GM19395 (cell line): ENCODE data around the gene OR1E1.
"Not testable (repeated sequence)": the region's sequence is repeated elsewhere in the genome, so short reads cannot be mapped to it uniquely, and the experiment has no call there.

Source experiments
- ATAC-seq: cut with Tn5 transposase; IDR thresholded peaks from one replicate; pipeline ENCODE4 v1.9.1; 2021; ENCODE audit warnings: mild to moderate bottlenecking, moderate library complexity; ENCODE audit not compliant: unreplicated experiment

The OR1E1 gene

DNA sequence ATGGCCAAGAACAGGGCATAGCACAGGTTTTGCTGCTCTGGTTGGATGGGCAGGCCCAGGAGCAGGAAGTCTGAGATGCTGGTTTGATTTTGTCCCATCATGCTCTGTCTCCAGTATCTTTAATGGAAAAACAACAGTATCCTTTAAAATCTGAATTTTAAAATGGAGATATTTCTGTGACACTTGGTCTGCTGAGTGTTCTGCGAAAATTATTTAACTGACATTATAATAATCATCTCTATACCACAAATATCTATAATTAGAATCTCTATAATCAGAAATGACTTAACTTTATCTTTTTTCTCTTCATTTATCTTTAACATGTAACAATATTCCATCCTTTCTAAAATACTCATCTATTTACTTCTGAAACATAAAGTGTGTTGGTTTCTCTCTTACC lies at the start of gene OR1E1:
Gene OR1E1, minus strand, starts transcription at position 101 of the 400 bp plus-strand sequence. Its CDS starts 0 bp downstream, at position 101.
- no peak for ATAC-seq

DNA sequence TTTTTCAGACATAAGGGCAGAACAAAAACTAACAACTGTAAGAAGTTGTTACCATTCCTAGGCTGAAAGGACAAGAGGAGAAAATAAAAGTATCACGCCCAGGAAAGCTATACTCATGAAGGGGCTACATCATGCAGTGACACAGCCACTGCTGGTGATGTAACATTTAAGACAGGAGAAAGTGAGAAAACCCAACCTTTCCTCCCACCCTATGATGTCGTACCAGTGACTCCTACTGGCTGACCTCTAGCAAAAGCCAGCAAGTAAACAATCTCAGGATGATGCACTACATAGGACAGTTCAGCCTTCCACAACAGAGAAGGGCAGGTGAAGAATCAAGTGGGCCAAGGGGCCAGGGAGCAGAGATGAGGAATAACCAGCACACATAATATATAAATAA lies 49.4 kb upstream of the OR1E1 start:
- no peak for ATAC-seq

GRCh38 chr17:3440451-3440850 lies 42.2 kb upstream of the OR1E1 start:
- ATAC-seq: no peak

DNA sequence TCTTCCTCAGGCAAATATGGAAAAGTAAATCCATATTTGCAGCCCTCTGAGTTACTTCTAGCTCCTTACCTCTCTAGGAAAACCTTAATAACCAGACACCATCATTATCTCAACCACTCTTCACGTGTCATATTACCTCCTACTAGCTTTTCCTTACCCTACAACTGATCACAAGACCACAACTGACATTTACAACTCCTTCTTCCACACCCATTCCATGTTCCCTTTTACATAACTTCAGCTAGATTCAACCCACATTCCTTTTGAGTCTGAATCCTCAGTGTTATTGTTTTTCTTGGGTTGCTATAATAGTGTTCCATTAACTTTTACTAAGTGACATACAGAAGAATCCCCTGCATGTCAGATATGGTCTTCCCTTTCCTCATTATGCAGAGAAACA lies 40.2 kb upstream of the OR1E1 start:
- ATAC-seq: no peak

GRCh38 chr17:3433741-3434140 lies 35.5 kb upstream of the OR1E1 start, which contains the start of gene OR1E2:
OR1E2 (minus strand) TSS chr17:3433841; CDS start chr17:3433841, 0 bp downstream.
- no peak for ATAC-seq

DNA sequence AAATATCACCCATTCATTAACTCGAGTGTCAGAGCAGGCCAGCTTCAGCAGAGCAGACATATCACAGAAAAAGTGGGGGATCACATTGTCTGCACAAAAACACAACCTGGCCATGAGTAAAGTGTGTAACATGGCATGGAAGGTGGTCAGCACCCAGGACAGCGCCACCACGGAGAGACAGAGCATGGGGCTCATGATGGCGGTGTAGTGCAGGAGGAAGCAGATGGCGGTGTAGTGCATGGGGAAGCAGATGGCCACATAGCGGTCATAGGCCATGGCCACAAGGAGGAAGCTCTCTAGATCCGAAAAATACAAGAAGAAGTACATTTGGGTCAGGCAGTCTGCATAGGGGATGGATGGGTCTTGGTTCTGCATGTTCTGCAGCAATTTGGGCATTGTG lies 35.0 kb upstream of the OR1E1 start:
- not testable (repeated sequence) for ATAC-seq

DNA sequence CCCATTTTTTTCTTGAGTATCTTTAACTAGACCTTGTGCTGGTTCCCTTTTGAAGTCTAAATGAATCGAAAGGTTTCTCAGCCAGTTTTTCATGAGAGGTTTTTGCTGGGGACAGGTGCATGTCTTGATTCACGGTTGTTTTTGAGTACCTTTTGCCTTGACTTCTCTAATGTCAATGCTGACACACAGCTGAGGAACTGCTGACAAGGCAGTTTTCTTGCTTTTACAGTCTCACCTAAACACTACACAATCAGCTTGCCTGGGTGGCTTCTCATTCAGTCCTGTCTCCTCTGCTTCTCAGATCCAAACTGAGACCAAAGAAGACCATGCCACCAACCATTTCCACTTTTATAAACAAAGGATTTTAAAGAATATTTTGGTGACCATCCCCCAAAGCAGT lies 20.0 kb upstream of the OR1E1 start:
- ATAC-seq: no peak

DNA sequence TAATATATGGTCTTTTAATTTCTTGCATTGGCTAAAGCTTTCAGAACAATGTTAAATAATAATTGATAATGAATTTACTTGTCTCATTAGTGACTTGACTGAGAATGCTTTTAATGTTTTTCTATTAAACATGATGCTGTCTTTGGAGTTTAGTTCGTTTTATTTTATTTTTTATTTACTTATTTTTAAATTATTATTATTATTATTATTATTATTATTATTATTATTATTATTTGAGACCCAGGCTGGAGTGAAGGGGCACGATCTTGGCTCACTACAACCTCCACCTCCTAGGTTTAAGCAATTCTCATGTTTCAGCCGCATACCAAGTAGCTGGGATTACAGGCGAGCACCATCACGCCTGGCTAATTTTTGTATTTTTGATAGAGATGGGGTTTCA lies 17.4 kb upstream of the OR1E1 start:
- no peak for ATAC-seq

GRCh38 chr17:3412216-3412615 lies 14.0 kb upstream of the OR1E1 start:
- not testable (repeated sequence) for ATAC-seq

- no peak for ATAC-seq
These were observed 12.9 kb upstream of the OR1E1 start, which contains the start of gene OR3A3 for GRCh38 chr17:3411070-3411469. OR3A3 (plus strand) TSS chr17:3411370.

- not testable (repeated sequence) for ATAC-seq
These were observed 5.6 kb upstream of the OR1E1 start for GRCh38 chr17:3403856-3404255.

DNA sequence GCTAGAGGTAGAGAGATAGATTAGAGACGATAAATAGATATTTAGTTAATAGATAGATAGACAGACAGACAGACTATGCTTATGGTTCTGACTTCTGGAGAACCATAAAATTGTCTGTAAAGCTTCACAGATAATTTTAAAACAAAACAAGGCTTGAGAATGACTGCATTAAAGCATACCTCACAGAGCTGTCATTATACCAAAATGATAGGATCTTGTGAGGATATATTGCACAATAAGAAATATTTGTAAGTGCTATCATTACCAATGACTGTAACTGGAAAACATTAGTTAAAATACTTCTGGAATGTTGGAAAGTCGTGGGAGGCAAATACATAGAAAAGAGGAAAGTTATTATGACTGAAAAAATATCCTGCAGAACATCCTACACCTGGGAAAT lies 3.6 kb upstream of the OR1E1 start:
- no peak for ATAC-seq

DNA sequence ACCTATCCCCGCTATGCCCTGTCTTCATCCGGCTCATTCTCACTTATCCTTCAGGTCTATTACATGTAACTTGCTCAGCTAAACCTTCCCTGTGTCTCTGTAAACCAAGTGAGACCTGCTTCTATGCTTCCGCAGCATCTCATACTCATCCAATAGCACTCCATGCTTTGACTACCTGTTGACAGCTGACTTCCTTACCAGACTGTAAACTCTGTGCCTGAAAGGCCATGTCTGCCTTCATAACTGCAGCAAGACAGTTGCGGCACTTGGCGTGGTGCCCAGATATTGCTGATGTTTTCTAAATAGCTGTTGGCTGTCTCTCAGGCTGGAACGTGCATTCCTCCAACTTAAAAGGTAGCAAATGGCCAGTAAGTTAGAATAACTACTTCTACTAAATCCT lies 1.8 kb upstream of the OR1E1 start:
- ATAC-seq: no peak

DNA sequence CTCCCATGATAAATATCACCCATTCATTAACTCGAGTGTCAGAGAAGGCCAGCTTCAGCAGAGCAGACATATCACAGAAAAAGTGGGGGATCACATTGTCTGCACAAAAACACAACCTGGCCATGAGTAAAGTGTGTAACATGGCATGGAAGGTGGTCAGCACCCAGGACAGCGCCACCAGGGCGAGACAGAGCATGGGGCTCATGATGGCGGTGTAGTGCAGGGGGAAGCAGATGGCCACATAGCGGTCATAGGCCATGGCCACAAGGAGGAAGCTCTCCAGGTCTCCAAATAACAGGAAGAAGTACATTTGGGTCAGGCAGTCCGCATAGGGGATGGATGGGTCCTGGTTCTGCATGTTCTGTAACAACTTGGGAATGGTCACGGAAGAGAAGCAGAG lies 409 bp downstream of the OR1E1 start:
- ATAC-seq: not testable (repeated sequence)

DNA sequence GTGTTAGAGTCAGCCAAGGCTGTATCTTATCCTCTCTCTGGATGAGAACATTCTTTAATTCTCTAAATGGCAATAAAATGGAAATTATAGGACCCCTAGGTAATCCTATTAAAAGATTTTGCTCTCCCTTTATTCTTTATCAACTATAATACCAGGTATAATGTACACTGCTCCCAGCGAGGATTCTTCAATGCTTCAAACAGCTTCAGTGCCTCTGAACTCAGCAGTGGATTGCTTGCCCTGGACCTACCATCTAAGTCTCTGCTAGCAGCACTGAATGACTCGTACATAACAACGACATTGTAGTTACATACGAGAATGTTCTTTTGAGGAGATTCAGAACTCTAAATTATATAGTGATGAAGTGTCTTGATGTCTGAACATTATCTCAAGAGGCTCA lies 8.4 kb downstream of the OR1E1 start:
- no peak for ATAC-seq

- ATAC-seq: no peak
These were observed 12.1 kb downstream of the OR1E1 start, which contains the start of gene OR3A2 for GRCh38 chr17:3385869-3386816. OR3A2 (minus strand) TSS chr17:3386308.

DNA sequence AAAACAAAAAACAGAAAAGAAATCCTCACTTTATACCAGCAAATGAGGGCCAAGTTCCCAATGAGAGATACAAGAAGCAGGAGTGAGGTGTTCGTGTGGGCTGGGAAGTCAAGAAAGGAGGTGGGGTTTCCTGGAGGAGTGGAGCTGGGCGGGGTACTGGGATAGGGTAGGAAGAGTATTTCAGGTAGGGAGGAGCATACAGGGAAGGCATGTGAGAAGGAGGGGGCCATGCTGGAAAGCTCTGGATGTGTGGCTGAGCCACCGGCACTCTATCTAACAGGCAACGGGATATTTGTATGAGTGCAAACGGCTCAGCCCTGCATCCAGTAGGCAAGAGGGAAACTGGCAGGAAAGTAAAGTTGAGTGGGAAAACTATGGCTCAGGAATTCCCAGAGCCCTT lies 16.3 kb downstream of the OR1E1 start:
- no peak for ATAC-seq

- ATAC-seq: no peak
These were observed 19.9 kb downstream of the OR1E1 start for GRCh38 chr17:3378321-3378720.

DNA sequence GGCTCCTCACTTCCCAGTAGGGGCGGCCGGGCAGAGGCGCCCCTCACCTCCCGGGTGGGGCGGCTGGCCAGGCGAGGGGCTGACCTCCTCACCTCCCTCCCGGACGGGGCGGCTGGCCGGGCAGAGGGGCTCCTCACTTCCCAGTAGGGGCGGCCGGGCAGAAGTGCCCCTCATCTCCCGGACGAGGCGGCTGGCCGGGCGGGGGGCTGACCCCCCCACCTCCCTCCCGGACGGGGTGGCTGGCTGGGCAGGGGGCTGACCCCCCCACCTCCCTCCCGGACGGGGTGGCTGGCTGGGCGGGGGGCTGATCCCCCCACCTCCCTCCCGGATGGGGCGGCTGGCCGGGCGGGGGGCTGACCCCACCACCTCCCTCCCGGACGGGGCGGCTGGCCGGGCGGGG lies 27.0 kb downstream of the OR1E1 start:
- not testable (repeated sequence) for ATAC-seq
